GOT3 (cell line): ENCODE results near the gene CASKIN1.
"Not testable (repeated sequence)": the region's sequence is repeated elsewhere in the genome, so short reads cannot be mapped to it uniquely, and the experiment has no call there.

Experiments
- DNase-seq: peaks from one replicate; lab custom pipeline; 2025; ENCODE audit warnings: mixed read lengths; lab: John Stamatoyannopoulos, UW

CASKIN1 gene, protein sequence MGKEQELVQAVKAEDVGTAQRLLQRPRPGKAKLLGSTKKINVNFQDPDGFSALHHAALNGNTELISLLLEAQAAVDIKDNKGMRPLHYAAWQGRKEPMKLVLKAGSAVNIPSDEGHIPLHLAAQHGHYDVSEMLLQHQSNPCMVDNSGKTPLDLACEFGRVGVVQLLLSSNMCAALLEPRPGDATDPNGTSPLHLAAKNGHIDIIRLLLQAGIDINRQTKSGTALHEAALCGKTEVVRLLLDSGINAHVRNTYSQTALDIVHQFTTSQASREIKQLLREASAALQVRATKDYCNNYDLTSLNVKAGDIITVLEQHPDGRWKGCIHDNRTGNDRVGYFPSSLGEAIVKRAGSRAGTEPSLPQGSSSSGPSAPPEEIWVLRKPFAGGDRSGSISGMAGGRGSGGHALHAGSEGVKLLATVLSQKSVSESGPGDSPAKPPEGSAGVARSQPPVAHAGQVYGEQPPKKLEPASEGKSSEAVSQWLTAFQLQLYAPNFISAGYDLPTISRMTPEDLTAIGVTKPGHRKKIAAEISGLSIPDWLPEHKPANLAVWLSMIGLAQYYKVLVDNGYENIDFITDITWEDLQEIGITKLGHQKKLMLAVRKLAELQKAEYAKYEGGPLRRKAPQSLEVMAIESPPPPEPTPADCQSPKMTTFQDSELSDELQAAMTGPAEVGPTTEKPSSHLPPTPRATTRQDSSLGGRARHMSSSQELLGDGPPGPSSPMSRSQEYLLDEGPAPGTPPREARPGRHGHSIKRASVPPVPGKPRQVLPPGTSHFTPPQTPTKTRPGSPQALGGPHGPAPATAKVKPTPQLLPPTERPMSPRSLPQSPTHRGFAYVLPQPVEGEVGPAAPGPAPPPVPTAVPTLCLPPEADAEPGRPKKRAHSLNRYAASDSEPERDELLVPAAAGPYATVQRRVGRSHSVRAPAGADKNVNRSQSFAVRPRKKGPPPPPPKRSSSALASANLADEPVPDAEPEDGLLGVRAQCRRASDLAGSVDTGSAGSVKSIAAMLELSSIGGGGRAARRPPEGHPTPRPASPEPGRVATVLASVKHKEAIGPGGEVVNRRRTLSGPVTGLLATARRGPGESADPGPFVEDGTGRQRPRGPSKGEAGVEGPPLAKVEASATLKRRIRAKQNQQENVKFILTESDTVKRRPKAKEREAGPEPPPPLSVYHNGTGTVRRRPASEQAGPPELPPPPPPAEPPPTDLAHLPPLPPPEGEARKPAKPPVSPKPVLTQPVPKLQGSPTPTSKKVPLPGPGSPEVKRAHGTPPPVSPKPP (N-terminal part only)

DNA sequence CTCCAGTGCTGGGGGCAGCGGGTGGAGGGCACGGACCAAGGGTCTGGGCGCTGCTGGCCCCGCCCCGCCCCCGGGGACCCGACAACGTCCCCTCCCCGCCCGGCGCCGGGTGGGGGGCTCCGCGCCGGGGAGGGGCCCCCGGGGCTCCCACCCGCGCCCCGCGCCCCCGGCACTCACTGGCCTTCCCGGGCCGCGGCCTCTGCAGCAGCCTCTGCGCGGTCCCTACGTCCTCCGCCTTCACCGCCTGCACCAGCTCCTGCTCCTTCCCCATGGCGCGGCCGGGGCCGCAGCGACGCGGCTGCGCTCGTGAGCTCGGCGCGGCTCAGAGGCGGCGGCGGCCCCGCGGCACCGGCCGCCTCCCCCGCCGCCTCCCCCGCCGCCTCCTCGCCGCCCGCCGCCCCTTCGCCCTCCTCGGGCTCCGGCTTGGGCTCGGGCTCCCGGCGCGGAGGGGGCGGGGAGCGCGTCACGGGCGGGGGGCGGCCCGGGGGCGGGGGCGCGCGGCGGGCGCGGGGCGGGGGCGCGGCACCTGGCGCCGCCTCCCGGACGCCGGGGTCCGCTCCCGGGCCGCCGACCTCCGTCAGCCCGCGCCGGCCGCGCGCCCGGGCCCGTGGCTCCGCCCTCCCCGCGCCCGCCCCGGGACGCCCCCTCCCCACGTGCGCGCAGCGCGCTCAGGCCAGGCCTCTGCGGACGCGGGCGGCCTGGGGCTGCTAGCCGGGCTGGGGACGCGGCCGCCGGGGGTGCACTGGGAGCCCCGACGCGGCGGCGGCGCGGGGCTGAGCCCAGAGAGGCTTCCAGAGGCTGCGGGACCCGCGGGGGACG, at the start of gene CASKIN1:
Gene CASKIN1 (minus strand): TSS at position 444 of the 819 bp plus-strand sequence. CDS start 173 bp downstream, at position 271.
- DNase-seq = no peak

DNA sequence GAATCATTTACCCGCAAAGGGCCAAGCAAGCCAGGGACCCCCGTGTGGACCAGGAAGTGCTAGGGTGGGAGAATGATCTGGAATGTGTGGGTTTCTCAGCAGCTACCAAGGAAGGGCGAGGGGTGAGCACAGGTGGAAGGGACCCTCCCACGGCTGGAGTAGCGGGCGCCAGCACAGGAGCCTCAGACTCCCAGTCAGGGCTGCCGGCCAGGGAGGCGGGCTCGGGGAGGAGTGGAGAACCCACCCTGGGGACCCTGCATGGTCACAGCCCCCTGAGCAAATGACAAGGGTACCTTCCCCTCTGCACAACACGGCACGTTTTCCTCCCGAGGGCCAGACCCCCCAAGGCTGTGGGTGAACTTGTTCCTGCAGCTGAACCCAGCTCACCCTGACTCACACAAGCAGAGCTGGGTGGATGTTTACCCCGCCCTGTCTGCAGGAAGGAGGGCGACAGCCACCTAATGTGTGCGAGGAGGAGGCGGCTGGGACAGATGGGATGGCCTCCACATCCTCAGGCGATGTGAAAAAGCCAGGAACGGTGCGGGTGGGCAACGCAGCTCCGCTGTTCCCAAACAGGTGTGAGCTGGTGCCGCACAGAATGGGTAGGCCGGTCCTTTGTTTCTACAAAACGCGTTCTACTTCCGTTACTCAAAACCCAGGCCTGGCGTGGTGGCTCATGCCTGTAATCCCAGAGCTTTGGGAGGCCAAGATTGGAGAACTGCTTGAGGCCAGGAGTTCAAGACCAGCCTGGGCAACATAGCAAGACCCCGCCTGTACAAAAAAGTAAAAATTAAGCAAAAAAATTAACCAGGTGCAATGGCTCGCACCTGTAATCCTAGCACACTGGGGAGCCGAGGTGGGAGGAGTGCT, 48.8 kb upstream of the CASKIN1 start:
- no peak for DNase-seq

DNA sequence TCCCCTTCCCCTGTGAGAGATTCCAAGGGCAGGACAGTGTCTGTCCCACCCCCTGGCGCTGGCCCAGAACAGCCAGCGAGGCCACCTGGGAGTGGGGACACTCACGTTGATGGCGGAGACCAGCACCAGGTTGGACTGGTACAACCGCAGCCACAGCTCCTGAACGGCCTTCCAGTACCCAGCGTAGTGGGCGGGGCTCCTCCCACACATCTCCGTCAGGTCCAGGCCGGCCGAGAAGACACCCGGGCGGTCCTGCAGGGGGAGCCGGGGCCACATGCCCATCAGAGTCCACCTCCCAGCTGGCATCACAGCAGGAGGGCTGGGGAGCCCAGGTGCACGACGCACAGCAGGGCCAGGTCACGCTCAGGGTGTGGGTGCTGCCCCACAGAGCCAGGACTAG, 47.9 kb upstream of the CASKIN1 start:
- no peak for DNase-seq

DNA sequence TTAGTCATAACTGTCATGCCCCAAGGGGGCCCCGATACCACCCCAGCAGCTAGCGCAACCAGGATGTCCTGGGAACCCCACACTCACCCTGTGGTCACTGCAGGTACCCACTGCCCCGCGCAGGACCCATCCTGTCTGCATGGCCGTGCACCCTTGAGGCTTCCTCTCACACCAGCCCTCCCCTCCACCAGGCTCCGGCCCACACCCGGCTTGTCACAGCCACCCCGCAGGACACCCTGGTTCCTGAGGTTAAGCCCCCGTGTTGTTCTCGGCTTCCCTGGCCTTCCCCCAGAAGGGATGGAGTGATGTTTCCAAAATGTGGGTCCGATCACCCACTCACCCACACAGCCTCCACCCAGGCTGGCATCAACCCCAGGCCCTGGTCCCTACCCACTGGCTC, 47.4 kb upstream of the CASKIN1 start:
- no peak for DNase-seq

DNA sequence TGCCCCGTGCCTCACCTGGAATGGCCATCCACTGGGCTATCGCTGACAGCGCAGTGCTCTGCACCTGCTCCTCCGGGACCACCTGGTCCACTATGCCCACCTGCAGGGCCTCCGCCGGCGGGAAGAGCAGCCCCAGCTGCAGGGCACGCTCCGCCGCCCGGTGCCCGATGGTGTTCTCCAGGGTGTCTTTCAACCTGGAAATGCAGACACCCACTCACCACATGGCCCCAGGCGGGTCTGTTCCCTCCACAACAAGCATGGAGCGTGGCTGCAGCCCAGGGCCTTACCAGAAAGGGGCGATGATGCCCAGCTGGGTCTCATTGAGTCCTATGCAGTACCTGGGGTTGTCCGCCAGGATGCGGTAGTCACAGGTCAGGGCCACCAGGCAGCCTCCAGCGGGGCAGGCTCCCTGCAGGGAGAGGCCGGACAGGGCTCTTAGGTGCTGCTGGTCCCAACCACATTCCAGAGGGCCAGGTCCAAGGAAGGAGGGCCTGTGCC, 46.7 kb upstream of the CASKIN1 start:
- DNase-seq = no peak

DNA sequence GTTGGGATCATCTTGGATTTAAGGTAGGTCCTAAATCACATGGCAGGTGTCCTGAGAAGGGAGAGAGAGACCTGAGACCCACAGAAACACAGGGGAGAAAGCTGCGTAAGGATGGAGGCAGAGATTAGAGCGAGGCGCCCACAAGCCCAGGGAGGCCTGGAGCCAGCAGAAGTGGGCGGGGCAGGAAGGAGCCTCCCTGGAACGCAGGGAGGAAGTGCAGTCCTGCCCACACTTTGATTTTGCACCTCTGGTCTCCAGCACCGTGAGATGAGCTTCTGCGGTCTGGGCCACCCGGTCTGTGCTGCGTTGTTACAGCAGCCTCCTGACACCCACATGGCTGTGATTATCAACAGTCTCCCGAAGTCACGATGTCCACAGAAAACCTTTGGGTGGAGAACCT, 46.2 kb upstream of the CASKIN1 start:
- DNase-seq = no peak

DNA sequence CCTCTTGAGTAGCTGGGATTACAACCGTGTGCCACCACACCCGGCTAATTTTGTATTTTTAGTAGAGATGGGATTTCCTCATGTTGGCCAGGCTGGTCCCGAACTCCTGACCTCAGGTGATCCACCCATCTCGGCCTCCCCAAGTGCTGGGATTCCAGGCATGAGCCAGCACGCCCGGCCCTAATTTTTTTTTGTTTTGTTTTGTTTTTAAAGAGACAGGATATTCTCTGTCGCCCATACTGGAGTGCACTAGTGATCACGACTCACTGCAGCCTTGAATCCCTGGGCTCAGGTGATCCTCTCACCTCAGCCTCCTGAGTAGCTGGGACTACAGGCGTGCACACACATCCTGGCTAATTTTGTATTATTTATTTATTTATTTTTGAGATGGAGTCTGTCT, 43.9 kb upstream of the CASKIN1 start:
- not testable (repeated sequence) for DNase-seq

DNA sequence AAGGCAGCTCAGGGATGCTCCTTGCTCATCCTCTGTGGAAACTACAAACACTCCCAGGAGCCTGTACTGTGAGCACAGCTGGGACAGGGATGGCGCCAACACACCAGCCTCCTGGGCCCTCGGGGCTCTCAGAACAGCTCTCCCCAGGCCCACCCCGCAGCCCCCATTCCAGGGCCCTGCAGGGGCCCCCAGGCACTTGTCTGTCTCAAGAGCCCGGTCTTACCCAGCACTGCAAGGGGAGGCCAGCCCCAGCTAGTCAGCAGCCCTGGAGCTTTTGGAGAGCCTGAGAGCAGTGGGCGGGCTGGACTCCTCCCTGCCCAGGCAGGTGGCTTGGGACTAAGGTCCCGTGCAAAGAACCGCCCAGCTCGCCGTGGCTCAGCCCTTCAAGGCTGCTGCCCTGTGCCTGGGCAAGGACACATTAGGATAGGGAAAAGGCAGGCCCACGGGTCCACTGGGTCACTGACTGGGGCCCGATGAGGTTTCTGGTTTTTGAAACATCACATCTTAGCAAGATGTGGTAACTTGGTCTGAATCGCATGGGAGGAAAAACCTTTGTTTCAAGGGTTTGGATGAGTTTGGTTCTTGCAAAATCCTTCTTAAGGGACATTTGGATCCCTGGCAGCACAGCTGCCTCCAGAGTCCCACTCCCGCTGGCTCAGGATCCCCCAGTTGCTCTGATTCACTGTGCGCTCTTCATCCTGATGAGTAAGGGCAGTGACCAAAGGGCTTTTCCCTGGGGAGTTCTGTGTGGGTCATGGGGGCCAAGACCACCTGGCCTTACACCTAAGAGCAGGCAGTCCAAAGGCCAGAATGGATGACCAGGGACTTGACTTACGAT, 42.7 kb upstream of the CASKIN1 start:
- DNase-seq = no peak

DNA sequence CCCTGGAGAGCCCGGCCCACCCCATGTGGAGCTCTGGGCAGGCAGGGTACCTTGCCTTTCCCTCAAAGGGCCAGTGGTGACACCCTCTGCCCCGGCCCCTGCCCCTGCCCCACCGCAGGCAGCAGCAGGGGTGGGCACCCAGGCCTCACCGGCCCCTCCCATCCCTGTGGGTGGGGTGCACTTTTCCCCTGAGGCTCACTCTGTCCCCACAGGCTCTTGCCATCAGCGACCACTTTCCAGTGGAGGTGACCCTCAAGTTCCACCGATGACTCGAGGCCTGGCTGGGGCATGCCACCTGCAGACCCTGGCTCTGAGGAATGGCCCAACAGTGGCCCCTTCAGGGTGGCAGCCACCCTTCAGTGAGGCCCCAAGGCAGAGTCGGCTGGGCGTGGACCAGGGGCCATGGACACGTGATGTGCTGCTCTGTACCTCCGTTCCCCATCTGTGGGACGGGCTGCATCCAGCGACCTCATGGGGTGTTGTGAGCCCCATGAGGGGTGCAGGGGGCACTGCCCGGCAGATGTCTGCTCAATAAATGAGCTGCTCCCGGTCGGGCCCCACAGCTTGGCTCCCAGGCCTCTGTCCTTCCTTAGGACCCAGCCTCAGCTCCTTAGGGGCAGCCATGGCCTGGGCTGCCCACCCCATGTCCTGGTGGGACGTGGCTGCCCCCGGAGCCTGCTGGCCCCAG, 41.9 kb upstream of the CASKIN1 start:
- DNase-seq = no peak

DNA sequence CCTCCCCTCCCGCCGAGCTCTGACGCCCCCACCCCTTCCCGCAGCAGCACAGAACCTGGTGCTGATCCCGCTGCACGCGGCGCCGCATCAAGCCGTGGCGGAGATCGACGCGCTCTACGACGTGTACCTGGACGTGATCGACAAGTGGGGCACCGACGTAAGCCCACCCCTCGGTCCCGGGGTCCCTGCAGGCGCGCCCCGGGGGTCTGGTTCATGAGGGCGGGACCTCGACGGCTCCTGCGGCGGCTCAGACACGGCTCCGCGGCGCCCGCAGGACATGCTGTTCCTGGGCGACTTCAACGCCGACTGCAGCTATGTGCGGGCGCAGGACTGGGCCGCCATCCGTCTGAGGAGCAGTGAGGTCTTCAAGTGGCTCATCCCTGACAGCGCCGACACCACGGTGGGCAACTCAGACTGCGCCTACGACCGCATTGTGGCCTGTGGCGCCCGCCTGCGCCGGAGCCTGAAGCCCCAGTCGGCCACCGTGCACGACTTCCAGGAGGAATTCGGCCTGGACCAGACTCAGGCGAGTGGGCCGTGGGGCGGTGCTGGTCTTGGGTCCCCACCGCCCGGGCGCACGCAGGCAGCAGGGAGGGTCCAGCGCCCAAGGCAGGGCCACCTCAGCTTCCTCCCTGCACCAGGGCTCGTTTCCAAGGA, 41.2 kb upstream of the CASKIN1 start:
- DNase-seq = no peak

DNA sequence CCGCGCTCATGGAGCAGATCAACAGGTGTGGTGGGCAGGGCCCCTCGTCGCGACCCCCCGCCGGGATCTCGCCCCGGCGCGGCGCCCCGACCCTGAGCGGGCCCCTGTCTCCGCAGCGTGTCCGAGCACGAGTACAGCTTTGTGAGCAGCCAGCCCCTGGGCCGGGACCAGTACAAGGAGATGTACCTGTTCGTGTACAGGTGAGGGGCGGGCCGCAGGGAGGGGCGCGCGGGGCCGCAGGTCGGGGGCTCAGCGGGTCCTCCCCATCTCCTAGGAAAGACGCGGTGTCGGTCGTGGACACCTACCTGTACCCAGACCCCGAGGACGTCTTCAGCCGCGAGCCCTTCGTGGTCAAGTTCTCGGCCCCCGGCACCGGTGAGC, 40.7 kb upstream of the CASKIN1 start:
- DNase-seq = no peak

DNA sequence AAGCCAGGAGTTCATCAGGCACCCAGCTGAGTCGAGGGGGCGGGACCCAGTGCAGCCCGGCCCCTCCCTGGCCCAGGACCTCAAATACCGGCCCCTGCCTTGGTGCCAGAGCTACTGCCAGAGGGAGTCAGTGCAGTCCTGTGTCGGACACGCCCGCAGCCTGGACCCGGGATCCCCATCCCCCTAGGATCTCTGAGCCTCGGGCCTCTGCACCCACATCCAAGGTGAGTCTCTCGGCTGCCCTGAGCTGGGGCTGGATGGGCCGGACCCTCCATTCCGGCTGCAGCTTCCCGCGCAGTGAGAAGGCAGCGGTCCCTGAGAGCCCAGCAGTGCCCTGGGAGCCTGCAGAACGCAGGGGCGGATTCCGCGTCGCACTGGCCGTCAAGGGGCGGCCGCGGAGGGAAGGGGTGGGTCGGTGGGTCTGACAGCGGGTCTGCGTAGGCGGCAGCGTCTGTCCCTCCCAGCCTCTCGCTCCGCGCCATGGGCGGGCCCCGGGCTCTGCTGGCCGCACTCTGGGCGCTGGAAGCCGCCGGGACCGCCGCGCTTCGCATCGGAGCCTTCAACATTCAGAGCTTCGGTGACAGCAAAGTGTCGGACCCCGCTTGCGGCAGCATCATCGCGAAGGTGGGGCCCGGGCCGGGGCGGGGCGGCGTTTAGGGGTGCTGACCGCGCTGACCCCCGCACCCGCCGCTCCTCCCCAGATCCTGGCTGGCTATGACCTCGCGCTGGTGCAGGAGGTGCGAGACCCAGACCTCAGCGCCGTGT, 40.1 kb upstream of the CASKIN1 start, which contains the start of gene DNASE1L2:
Gene DNASE1L2 (plus strand): TSS at position 108 of the 765 bp plus-strand sequence. CDS start 373 bp downstream, at position 481.
- no peak for DNase-seq

DNA sequence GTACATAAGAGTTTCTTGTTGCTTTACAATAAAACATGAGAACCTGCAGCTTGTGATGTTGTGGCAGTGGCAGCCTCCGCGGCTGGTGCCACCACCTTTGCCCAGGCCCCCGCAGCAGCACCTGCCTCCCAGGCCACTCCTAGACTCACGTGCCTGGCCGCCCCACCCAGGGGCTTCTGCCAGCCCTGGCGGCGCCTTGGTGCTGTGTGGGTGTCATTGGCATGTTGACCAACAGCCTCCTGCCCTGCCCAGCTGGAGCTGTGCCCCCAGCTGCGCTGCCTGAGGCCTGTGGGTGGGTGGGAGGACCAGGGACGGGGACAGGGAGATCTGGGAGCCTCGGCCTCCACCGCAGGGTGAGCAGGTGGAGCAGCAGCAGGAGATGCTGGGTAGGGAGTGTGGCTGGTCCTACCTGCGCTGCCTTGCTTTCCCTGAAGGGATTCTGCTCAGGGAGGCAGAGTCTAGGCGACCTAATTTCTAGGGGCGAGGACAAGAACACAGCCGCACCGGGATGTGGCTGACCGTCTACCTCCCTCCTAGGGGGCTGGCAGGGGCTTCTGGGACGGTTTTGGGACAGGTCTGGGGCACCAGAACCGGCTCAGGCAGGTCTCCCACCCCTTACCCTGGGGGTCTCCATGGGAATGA, 39.4 kb upstream of the CASKIN1 start:
- DNase-seq = no peak

DNA sequence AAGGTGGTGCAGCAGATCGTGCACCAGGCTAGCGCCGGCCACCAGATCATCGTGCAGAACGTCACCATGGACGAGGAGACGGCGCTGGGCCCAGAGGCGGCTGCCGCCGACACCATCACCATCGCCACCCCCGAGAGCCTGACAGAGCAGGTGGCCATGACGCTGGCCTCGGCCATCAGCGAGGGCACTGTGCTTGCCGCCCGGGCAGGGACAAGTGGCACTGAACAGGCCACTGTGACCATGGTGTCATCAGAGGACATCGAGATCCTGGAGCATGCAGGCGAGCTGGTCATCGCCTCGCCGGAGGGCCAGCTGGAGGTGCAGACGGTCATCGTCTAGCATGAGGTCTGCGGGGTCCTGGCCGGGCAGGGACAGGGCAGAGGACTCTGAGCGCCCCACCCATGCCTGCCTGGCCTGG, 38.8 kb upstream of the CASKIN1 start:
- DNase-seq = no peak

DNA sequence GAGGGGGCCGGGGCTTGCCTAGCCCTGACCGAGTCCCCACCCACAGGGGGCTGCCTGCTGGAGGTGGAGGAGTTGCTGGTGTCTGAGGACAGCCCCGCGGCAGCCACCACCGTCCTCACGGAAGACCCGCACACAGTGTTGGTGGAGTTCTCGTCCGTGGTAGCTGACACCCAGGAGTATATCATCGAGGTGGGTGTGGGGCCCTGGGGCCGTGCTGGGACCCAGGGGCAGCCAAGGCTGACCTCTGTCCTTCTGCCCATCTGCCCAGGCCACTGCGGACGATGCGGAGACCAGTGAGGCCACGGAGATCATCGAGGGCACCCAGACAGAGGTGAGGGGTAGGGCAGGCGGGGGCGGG, 38.4 kb upstream of the CASKIN1 start:
- no peak for DNase-seq

DNA sequence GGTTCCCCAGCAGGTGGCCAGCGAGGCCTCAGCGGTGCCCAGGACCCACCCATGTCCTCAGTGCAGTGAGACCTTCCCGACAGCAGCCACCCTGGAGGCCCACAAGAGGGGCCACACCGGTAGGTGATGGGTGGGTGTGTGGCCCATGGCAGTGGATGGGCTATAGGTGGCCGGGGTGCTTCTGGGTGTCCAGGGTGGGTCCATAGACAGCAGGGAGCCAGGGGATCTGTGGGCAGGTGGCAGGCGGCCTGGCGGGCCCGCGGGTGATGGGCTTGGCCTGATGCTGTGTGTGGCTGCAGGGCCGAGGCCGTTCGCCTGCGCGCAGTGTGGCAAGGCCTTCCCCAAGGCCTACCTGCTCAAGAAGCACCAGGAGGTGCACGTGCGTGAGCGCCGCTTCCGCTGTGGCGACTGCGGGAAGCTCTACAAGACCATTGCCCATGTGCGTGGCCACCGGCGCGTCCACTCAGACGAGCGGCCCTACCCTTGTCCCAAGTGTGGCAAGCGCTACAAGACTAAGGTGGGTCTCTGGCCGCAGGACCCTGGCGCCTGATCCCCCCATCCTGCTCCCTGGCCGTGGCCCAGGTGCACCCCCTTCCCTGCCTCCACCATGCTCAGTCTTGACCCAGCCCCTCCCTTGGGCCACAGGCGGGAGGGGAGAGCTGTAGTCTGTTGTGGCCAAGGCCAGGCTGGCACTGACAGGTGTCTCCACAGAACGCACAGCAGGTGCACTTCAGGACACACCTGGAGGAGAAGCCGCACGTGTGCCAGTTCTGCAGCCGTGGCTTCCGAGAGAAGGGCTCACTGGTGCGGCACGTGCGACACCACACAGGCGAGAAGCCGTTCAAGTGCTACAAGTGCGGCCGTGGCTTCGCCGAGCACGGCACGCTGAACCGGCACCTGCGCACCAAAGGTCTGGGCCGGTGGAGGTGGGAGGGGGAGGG, 37.7 kb upstream of the CASKIN1 start:
- no peak for DNase-seq
